Sciatic nerve (tissue), 2 donors: ENCODE results near the gene MAGIX. TPM values are rescaled to one million over a fixed set of nuclear protein-coding genes. Genes with fewer than 3 reads are reported as not detected.
"Not testable (repeated sequence)": the region's sequence is repeated elsewhere in the genome, so short reads cannot be mapped to it uniquely, and the experiment has no call there.

Experiments used
- ATAC-seq: fragments of 200-7000 bp; cut with Tn5 transposase; one replicate; pipeline ENCODE4 v1.9.1; 2020; ENCODE audit warnings: mild to moderate bottlenecking, moderate library complexity
- DNase-seq: peaks from one replicate; pipeline ENCODE4 v3.0.0-alpha.2; 2020; ENCODE audit warnings: low spot score
- intact Hi-C: fragments of 100-400 bp; cut with DNase I; formaldehyde crosslinking; loops from one replicate; pipeline ENCODE4 v1.14.2; 2022
- total RNA-seq: library from RNA; stranded (reverse); fragmentation: NEBNext Ultra II Directional; extraction: Animal tissue kit (Norgen Biotek cat#: 25700); gene quantifications from one replicate; pipeline ENCODE4 v1.2.1, GENCODE V29; 2021
- donor health status: DM: no; HTN: no; CAD: no.
- donor health status: DM: no; HTN: no; CAD: no.

The MAGIX gene
- total RNA-seq = 1.0 TPM

DNA sequence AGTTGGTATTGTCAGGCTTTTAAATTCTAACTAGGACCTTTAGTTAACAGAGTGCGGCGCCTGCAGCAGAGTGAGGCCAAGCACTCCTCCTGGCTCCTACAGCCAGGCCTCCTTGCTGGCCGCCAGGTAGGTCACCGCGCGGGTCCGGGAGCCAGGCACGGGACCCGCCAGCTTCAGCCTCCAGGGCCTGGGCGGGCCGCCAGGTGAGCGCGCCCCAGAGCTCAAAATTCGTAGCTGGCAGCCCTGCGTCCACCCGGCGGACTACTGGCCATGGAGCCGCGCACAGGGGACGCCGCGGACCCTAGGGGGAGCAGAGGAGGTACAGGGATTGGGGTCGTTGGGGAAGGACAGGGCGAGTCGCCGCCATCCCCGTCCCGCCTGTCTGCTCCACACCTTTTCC, at the start of gene MAGIX:
Gene MAGIX, plus strand, starts transcription at position 139 of the 400 bp plus-strand sequence. Its CDS starts 132 bp downstream, at position 271.
- intact Hi-C loops = no loop called here
- ATAC-seq (no peak), DNase-seq (no peak)

GRCh38 chrX:49116076-49116475, 46.5 kb upstream of the MAGIX start:
- intact Hi-C loops = no loop called here
- no peak for DNase-seq
- no peak for ATAC-seq

DNA sequence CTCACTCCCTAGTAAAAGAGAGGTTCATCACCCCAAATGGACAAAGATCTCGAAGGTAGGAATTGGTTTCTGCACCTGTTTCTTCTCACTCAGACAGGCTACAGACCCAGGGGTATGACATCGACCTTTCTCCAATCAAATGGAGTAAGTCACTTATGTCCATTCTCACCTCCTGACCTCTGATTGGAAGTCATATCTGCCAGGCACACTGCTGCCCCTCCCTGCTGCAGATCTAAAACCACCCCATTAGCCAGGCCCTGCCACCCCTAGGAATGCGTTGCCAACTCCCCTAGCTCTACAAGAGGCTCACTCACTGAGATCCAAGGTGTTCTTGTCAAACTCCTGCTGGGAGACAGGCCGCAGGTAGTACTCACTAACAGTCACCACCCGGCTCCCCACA, 45.8 kb upstream of the MAGIX start:
- ATAC-seq (no peak), DNase-seq (no peak)
- intact Hi-C loops = no loop called here

GRCh38 chrX:49117581-49117980, 45.0 kb upstream of the MAGIX start:
- ATAC-seq (no peak), DNase-seq (no peak)
- intact Hi-C loops = no loop called here

- ATAC-seq (no peak), DNase-seq (no peak)
- intact Hi-C loops = no loop called here
Measured at GRCh38 chrX:49120091-49120490, 42.5 kb upstream of the MAGIX start.

DNA sequence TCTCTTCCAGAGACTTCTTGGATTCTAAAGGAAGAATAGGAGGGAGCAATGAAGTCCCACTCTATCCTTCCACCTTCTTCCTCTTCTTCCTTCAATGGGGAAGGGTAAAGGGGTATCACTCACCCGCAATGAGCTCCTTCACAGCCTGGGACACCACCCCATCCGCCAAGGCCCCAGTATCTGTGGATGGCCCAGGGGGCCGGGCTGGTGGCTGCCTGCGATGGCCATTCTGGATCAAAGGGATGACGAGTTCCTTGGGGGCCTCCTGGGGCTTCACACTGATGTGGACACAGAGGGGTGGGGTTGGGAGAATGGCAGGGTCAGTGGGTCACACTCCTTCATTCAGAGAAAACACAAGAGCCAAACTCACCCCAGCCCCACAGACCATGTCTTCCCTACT, 40.1 kb upstream of the MAGIX start:
- DNase-seq (no peak), ATAC-seq (no peak)
- intact Hi-C loops = no loop called here

GRCh38 chrX:49127742-49128258, 34.8 kb upstream of the MAGIX start:
- ATAC-seq, intact Hi-C loops, DNase-seq: not testable (repeated sequence)

DNA sequence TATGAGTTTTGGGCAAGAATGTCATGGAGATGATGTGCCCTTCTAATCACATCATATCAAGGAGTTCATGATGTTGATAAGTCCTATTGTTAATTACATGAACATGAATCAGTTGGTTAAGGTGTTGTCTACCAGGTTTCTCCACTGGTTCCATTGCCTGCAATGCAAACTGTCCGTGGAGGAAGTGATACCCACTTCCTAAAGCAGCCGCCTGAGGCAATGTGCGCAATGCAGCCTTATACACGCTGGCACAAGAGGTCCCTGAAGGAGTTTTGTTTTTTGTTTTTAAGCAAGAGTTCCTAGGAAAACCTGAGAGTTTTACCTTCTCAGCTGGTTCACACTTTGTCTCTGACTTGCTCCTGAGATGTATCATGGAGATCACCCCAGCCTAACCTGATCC, 33.1 kb upstream of the MAGIX start:
- DNase-seq (no peak), ATAC-seq (no peak)
- intact Hi-C loops = no loop called here

- ATAC-seq, intact Hi-C loops, DNase-seq: not testable (repeated sequence)
Measured at GRCh38 chrX:49132275-49132674, 30.3 kb upstream of the MAGIX start.

- ATAC-seq (no peak), DNase-seq (no peak)
- intact Hi-C loops = no loop called here
Measured at GRCh38 chrX:49133759-49134158, 28.8 kb upstream of the MAGIX start.

DNA sequence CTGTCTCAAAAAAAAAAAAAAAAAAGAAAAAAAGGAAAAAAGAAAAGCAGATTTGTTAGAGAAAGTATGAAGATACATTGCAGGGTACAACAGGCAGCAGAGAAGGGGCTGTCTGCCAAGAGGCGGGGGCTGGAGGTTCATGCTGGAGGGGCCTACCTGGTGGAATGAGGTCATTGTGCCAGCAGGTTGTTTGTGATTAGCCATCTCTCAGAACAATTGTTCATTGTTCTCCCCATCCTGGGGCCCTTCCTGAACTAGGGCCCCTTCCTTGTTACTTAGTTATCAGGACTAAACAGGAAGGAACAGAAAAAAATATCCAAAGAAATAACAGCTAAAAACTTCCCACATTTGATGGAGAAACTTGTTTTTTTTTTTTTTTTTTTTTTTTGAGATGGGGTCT, 25.1 kb upstream of the MAGIX start:
- intact Hi-C loops = no loop called here
- ATAC-seq = no peak
- no peak for DNase-seq

DNA sequence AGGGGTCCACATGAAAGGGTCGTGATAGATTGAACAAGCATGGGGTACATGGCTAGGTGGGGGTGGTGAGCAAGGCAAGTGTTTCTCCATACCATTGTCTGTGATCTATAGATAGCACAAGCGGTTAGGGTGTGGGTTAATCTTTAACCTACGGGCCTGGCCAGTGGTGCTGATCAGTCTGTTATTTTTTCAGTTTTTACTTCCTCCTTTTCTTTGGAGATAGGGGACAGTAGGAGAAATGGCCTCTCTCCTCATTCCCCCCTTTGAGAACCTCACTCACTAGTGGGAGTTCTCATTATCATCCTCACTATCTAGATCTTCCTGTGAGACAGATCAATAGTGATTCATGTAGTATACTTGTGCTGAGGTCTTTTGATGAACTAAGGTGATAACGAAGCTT, 22.8 kb upstream of the MAGIX start:
- ATAC-seq = no peak
- intact Hi-C loops = no loop called here
- no peak for DNase-seq

DNA sequence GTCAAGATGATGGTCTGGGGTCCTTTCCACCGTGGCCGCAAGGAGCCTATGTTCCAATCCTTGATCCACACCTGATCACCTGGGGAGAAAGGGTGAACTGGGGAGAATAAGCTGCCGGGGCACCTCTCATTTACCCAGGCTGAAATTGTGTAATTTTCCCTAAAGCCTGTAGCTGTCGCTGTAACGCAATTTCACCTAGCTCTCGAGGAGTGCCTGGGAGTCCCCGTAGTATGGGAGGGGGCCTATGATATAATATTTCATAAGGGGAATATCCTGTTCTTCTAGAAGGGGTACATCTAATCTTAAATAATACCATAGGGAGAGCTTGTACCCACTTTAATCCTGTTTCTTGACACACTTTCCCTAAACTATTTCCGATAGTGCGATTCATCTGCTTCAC, 20.3 kb upstream of the MAGIX start:
- DNase-seq, ATAC-seq, intact Hi-C loops: not testable (repeated sequence)

DNA sequence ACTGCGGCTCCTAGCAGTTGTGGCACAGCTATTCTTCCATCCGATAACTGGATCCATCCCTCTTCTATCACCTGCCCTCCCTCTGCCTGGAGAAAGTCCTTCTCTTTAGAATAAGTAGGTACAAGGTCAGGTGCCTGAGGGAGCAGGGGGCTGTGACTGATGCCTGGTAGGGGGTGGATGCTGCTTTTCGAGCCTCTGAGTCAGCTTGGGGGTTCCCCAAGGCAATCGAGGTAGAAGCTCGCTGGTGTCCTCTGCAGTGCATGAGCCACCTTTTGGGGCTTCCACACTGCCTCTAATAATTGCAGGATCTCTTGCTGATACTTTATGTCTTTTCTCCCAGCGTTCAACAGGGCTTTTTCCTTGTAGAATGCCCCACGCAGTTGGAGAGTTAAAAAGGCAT, 19.4 kb upstream of the MAGIX start:
- ATAC-seq, intact Hi-C loops, DNase-seq: not testable (repeated sequence)

GRCh38 chrX:49147282-49147681, 15.3 kb upstream of the MAGIX start:
- intact Hi-C loops = no loop called here
- DNase-seq (no peak), ATAC-seq (no peak)

GRCh38 chrX:49147936-49148335, 14.6 kb upstream of the MAGIX start:
- ATAC-seq = no peak
- intact Hi-C loops = no loop called here
- no peak for DNase-seq

DNA sequence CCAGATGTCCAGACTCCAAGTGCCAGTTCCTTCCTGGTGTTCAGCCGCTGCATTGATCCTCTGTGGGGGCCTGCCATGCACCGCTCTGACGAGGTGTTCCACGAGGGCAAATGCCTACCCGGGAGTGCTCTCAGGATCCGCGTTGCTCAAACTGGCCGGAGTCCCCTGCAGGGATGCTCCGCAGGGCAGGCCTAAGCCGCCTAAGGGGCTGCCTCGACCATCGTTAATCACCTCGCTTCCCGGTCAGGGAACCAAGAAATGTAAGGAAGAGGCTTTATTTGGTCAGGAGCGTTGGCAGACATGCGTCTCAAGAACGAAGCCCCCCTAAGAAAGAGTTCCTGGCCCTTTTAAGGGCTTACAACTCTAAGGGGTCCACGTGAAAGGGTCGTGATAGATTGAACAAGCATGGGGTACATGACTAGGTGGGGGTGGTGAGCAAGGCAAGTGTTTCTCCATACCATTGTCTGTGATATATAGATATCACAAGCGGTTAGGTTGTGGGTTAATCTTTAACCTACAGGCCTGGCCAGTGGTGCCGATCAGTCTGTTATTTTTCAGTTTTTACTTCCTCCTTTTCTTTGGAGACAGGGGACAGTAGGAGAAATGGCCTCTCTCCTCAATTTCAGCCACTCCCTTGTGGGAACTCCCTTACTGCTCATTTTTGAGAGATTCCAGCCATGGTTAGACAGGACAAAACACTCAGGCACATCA, 14.0 kb upstream of the MAGIX start:
- DNase-seq, intact Hi-C loops, ATAC-seq: not testable (repeated sequence)

GRCh38 chrX:49149291-49149690, 13.3 kb upstream of the MAGIX start:
- intact Hi-C loops, ATAC-seq, DNase-seq: not testable (repeated sequence)

- DNase-seq (no peak), ATAC-seq (no peak)
- intact Hi-C loops = no loop called here
Measured at GRCh38 chrX:49153467-49153866, 9.1 kb upstream of the MAGIX start.

DNA sequence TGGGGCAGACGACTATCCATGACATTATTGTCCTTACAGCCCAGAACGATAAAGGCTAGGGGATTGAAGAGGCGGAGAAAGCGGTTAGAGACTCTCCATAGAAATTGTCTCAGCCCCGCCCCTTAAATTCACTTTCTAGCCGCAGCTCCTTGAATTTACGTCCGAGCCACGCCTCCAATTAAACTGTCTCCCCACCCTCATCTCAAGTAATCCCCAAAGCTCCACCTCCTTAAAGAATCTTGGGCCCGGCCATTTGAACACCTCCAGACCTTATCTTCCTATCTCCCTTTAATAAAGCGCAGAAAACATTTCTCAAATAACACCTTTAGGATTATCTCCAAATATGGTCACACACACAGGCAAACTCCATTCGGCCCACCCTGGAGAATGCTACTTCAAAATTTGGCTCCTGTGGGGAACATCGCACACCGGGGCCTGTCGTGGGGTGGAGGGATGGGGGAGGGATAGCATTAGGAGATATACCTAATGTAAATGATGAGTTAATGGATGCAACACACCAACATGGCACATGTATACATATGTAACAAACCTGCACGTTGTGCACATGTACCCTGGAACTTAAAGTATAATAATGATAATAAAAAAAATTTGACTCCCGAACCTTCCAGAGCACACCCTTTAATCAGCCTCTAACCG, 7.2 kb upstream of the MAGIX start:
- DNase-seq (no peak), ATAC-seq (peak; percentile 51)
- intact Hi-C loops = no loop called here
